Omental fat pad (tissue), 4 donors: ENCODE measurements around the gene CST9L. TPM values are rescaled to one million over a fixed set of nuclear protein-coding genes. Genes with fewer than 3 reads are reported as not detected.

Source experiments
- ATAC-seq: fragments of 150-250 bp; one replicate; pipeline ENCODE4 v1.9.1; 2016; ENCODE audit warnings: mild to moderate bottlenecking, moderate library complexity; ENCODE audit not compliant: low FRiP score
- DNase-seq: peaks from one replicate; pipeline ENCODE4 v3.0.0-alpha.2; 2019; ENCODE audit warnings: low spot score
- CTCF ChIP-seq, 3 donors: fragments of 450-650 bp; IDR thresholded peaks; one replicate each; pipeline ENCODE4 v1.5.1; 2016 to 2017; ENCODE audit warnings: antibody characterized with exemption in 3 of 3, mild to moderate bottlenecking in 3 of 3, moderate library complexity in 2 of 3
- total RNA-seq, 4 donors: library from RNA; depleted of rRNA; stranded (reverse); fragments of >200 nt; gene quantifications; one replicate each; pipeline ENCODE4 v1.1.0, GENCODE V29; 2016

Gene CST9L
- total RNA-seq, 4 donors from 2014 or later = not detected

- DNase-seq (no peak), ATAC-seq (no peak)
- TF ChIP-seq CTCF (IDR thresholded peaks at IDR 0.05) = no peak
Measured at GRCh38 chr20:23607497-23608245, 39.4 kb upstream of the CST9L start.

GRCh38 chr20:23606652-23607049 is 38.4 kb upstream of the CST9L start:
- DNase-seq (peak; percentile 57), ATAC-seq (peak; percentile 93)
- peak in 1 of 3 donors; percentile 67 for TF ChIP-seq CTCF (IDR thresholded peaks at IDR 0.05)

- DNase-seq (no peak), ATAC-seq (no peak)
- no peak for TF ChIP-seq CTCF (IDR thresholded peaks at IDR 0.05)
Measured at GRCh38 chr20:23605867-23606651, 37.8 kb upstream of the CST9L start, which contains the start of gene CST9. Gene CST9, minus strand, starts transcription at chr20:23605917. Its CDS starts 53 bp downstream, at chr20:23605864.

GRCh38 chr20:23604306-23604705 is 36.0 kb upstream of the CST9L start:
- no peak for ATAC-seq
- TF ChIP-seq CTCF (IDR thresholded peaks at IDR 0.05) = no peak
- DNase-seq = no peak

- DNase-seq (no peak), ATAC-seq (no peak)
- no peak for TF ChIP-seq CTCF (IDR thresholded peaks at IDR 0.05)
Measured at GRCh38 chr20:23603321-23603720, 35.0 kb upstream of the CST9L start.

GRCh38 chr20:23602699-23603098 is 34.4 kb upstream of the CST9L start:
- ATAC-seq (no peak), DNase-seq (no peak)
- no peak for TF ChIP-seq CTCF (IDR thresholded peaks at IDR 0.05)
